Progenitor cell of endocrine pancreas (in vitro differentiated cells): ENCODE results near the gene TAP1. TPM values are rescaled to one million over a fixed set of nuclear protein-coding genes. Genes with fewer than 3 reads are reported as not detected.

Experiments
- DNase-seq: peaks from one replicate; pipeline ENCODE4 v3.0.0; 2021; ENCODE audit warnings: low spot score; ENCODE audit not compliant: unreplicated experiment
- H3K27ac Mint-ChIP-seq: 2 replicates; pipeline ENCODE4 v1.8.0; 2021; ENCODE audit warnings: mild to moderate bottlenecking, moderate library complexity, mixed read lengths
- H3K27me3 Mint-ChIP-seq: 2 replicates; pipeline ENCODE4 v1.8.0; 2021; ENCODE audit warnings: mixed read lengths
- H3K36me3 Mint-ChIP-seq: 2 replicates; pipeline ENCODE4 v1.8.0; 2022; ENCODE audit warnings: mixed read lengths; ENCODE audit not compliant: insufficient read depth
- H3K4me1 Mint-ChIP-seq: 2 replicates; pipeline ENCODE4 v1.8.0; 2021; ENCODE audit warnings: low read depth, mixed read lengths
- H3K4me3 Mint-ChIP-seq: 2 replicates; pipeline ENCODE4 v1.8.0; 2021; ENCODE audit warnings: low read depth, mild to moderate bottlenecking, moderate library complexity, mixed read lengths
- H3K9me3 Mint-ChIP-seq: 2 replicates; pipeline ENCODE4 v1.8.0; 2021; ENCODE audit warnings: low read depth, mixed read lengths
- CTCF ChIP-seq: fragments of 200-600 bp; sonication (generic); IDR thresholded peaks from one replicate; pipeline ENCODE4 v1.5.0; 2021; ENCODE audit warnings: antibody characterized with exemption, mild to moderate bottlenecking; ENCODE audit not compliant: unreplicated experiment
- total RNA-seq: library from RNA; stranded (reverse); gene quantifications from 2 replicates; pipeline ENCODE4 v1.2.1, GENCODE V29; 2021

Gene TAP1
- total RNA-seq, 1 donor from 2014 or later, result 0.50 TPM

DNA sequence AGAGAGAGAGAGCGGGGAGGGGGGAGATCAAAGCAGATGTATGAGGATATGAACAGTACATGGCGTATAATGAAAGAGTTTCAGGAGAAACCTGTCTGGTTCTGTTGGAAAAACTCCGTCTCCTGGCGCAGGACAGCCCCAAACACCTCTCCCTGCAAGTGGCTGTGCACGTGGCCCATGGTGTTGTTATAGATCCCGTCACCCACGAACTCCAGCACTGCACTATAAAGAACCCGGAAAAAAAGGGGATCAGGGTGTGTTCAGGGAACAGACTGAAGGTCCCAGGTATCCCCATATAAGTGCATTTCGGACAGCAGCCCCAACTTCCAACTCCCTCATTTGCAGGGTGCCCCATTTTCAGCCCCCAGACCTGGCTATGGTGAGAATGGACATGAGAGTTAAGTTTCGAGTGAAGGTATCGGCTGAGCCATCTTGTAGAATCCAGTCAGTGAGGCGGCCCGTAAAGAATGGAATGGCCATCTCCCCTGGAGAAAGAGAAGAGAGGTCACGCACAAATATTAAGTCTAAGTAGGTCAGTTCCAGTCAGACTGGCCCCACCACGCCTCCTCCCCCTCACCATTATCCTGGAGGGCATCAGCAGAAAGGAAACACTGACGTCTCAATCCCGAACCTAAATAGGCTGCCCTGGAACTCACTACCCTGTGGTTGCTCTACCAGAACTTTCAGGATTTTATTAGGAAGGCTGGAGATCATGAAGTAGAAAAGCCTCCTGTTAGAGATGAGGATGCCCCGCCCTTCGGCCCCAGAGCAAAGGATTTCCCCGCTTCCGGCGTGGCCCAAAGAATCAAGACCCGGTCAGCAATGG, 1.3 kb downstream of the TAP1 start:
- Mint-ChIP-seq H3K27me3 (peaks cover 92% of the 10 kb centered on the region), H3K4me3 (peak overlapping the region; percentile 82), H3K36me3 (no peaks in the 10 kb centered on the region), H3K9me3 (no peaks in the 10 kb centered on the region), H3K4me1 (peaks cover 7% of the 10 kb centered on the region), H3K27ac (no peak overlapping the region)
- TF ChIP-seq CTCF, result no peak
- DNase-seq, result no peak

DNA sequence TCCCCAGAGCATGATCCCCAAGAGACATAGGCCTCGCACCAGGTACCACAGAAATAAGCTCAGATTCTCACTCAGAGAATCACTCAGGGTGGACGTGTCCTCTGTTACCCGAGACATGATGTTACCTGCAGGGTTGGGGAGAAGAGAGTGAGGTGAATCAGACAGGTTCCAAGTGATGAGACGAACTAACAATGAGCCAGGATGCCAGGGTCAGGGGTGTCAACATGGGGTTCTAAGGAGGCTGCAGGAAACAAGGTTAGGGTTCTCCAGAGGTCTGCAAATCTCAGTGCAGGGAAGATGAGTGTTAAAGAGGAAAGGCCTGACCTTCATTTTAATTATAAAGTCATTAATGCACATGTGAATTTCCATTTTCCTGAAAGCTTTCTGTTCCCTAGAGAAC, 2.5 kb downstream of the TAP1 start:
- Mint-ChIP-seq H3K4me1 (peaks cover 7% of the 10 kb centered on the region), H3K36me3 (no peaks in the 10 kb centered on the region), H3K27me3 (peaks cover 90% of the 10 kb centered on the region), H3K4me3 (no peak overlapping the region), H3K27ac (no peak overlapping the region), H3K9me3 (no peaks in the 10 kb centered on the region)
- TF ChIP-seq CTCF, result no peak
- no peak for DNase-seq

DNA sequence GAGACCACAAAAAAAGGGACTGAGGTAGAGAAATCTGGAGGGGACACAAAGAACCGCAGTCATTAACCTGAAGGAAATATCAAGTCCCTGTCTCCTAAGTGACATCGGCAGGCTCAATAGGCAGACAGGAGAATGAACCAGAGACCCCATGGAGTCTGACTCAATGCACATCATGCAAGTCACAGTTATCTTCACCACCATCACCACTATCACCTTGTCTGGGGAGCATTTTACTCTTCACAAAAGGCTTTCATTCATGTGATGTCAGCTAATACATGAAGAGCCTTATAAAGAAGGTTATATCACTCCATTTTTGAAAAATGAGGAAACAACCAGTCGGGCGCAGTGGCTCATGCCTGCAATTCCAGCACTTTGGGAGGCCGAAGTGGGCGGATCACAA, 4.4 kb downstream of the TAP1 start:
- no peaks in the 10 kb centered on the region for H3K9me3 Mint-ChIP-seq
- peaks cover 9% of the 10 kb centered on the region for H3K4me1 Mint-ChIP-seq
- DNase-seq, result no peak
- TF ChIP-seq CTCF, result no peak
- H3K27me3 Mint-ChIP-seq, result peaks cover 90% of the 10 kb centered on the region
- no peak overlapping the region for H3K4me3 Mint-ChIP-seq
- H3K36me3 Mint-ChIP-seq, result no peaks in the 10 kb centered on the region
- no peak overlapping the region for H3K27ac Mint-ChIP-seq

DNA sequence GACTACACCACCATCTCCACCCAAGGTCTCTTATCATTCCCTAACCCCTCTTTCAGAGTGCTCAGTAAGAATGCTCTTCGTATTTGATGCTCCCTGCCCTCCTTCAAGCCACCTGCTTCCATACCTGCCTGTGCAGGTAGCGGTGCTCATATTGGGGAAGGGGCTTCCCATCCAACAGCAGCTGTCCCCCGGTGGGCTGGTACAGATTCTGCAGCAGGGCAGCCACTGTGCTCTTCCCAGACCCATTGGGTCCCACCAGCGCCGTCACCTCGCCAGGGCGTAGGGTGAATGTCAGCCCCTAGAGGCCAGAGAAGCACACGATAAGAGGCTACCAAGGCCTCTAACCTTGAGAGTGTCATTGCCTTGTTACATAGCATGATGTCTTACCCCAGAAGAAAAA, 5.7 kb downstream of the TAP1 start:
- peaks cover 95% of the 10 kb centered on the region for H3K27me3 Mint-ChIP-seq
- no peak for DNase-seq
- no peaks in the 10 kb centered on the region for H3K9me3 Mint-ChIP-seq
- no peak for TF ChIP-seq CTCF
- no peak overlapping the region for H3K27ac Mint-ChIP-seq
- peaks cover 8% of the 10 kb centered on the region for H3K4me1 Mint-ChIP-seq
- no peak overlapping the region for H3K4me3 Mint-ChIP-seq
- no peaks in the 10 kb centered on the region for H3K36me3 Mint-ChIP-seq

- Mint-ChIP-seq H3K27ac (no peak overlapping the region), H3K36me3 (no peaks in the 10 kb centered on the region), H3K27me3 (peaks cover 95% of the 10 kb centered on the region), H3K4me1 (peaks cover 8% of the 10 kb centered on the region), H3K4me3 (no peak overlapping the region), H3K9me3 (no peaks in the 10 kb centered on the region)
- TF ChIP-seq CTCF, result no peak
- DNase-seq, result no peak
Measured at GRCh38 chr6:32847004-32847403, 6.5 kb downstream of the TAP1 start.
